HG02623 (cell line): ENCODE results near the gene NUCB2.

ENCODE experiments used
- ATAC-seq: cut with Tn5 transposase; IDR thresholded peaks from one replicate; pipeline ENCODE4 v1.9.1; 2021; ENCODE audit warnings: moderate library complexity; ENCODE audit not compliant: unreplicated experiment

The NUCB2 gene

DNA sequence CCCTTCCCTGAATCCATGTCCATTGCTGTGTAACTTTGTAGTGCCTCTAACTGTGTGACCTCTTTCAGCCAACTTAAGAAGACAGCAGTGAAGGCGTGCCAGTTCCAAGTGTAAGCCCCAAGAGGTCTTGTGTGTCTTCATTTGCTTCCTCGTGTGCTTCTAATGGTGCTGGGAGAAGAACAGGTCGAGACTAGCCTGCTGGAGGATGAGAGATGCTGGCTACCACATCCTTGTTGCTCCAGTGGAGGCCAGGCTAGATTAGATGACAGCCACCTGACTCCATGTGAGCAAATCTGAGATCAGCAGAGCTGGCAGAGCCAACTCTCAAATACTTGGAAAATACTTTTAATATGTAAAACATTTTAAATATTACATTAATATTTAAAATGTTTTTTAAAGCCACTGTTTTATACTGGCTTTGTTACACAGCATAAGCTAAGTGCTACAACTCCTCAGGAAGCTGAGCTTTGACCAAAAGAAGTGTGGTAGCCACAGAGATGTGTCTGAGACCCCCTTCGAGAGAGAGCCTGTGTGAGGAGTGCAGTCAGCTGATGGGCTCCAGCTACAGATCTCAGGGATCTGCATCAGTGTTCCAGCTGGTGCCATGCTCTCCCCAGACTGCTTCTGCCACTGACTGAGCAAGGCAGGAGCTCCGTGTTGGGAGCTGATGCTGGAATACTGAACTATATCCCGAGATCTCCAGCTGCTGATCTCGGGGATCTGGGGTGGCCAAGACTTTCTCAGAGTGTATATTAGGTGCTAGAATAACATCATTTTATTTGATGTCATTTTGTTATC, 103.0 kb downstream of the NUCB2 start:
- ATAC-seq: no peak

DNA sequence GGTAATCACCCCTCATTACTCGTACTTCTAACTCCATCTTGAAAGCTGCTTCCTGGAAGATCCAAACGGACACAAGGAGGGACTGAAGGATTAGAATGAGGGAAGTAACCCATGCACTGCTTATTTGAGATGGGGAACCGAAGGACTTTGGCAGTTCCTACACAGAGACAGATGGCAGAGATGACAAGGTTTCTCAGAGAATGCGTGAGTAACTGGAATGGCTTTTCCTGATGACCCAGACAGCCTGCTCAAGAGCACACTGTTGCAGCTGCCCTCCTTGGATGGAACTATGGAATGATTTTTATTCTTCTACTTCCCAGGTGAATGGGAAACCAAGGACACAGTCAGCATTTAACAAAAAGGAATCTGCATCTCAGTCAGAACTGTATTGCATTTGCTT, 104.6 kb downstream of the NUCB2 start:
- no peak for ATAC-seq
